HG03159 (cell line): ENCODE measurements around the gene KRT33B.
"Not testable (repeated sequence)": the region's sequence is repeated elsewhere in the genome, so short reads cannot be mapped to it uniquely, and the experiment has no call there.

ENCODE experiments used
- ATAC-seq: cut with Tn5 transposase; IDR thresholded peaks from one replicate; pipeline ENCODE4 v1.9.1; 2021; ENCODE audit warnings: mild to moderate bottlenecking, moderate library complexity; ENCODE audit not compliant: unreplicated experiment

Gene KRT33B

DNA sequence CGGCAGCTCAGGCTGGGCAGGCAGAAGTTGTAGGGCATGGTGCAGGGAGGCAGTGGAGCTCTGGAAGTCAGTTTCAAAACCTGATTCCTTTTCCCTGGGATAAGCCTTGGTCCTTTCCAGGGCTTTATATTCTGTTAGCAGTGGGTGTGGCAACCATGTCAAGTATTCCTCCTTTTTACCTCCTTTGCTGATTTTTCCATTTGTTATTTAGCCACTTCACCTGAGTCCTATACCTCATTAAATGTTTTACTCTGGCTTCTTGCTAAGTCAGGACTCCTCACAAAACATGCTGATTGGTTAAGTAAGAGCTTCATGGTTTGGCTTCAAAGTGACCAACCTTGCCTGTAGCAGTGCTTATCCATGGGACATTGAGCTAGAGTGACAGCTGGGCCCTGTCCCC, at the start of gene KRT33B:
Gene KRT33B, minus strand, starts transcription at position 101 of the 400 bp plus-strand sequence. Its CDS starts 63 bp downstream, at position 38.
- ATAC-seq, result no peak

- ATAC-seq, result no peak
Observed at GRCh38 chr17:41418116-41418860, 48.7 kb upstream of the KRT33B start.

GRCh38 chr17:41417576-41418015, 48.0 kb upstream of the KRT33B start:
- no peak for ATAC-seq

DNA sequence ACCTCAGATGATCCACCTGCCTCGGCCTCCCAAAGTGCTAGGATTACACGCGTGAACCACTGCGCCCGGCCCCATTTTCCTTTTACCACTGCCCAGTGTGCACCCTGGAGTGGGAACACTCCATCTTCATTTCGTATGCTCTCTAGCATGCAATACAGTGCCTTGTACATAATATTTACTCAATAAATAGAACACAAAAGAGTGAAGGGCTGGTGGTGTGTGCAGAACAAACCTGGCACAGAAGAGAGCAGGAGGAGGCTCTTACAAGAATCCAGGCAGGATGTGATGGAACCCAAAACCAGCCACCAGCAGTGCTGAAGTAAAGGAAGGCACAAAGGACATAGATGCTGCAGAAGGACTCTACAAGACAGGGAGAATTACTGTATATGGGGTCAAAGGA, 47.5 kb upstream of the KRT33B start:
- ATAC-seq, result no peak

DNA sequence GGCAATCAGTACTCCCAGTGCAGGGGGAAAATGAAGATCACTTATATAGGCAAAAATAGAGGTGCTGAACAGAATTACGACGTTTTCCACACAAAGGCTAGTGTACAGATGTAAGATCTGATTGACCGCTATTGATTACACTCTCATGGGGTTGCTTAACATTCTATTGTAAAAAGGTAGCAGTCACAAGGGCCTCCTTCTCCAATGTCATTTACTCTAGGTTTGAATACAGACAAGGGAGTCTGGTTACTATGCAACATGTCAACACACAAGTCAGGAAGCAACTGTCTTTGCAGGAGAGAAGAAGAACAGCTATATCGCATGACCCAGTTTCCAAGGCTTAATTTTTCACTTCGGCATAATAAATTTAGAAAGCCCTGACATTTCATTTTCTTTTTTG, 46.9 kb upstream of the KRT33B start:
- ATAC-seq, result no peak

DNA sequence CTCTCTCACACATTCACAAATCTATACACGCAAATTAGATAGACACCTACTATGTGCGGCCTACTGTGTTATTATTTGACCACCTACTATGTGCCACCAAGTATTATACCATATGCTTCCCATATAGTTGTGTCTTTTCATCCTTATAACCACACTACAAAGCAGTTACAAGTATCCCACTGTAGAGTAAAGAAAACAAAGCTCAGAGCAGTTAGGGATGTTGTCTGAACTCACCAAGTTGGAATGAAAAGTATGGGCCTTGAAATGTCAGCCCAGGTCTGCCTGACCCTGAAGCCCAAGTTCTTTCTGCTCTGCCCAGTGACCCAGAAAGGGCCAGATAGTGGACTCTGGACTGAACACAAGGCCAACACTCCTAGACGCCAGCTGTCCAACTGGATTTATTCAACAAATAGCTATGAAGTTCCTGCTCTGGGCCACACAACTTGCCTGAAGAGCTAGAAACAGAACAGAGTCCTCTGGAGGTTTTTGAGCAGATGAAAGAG, 46.3 kb upstream of the KRT33B start:
- no peak for ATAC-seq

- no peak for ATAC-seq
Observed at GRCh38 chr17:41415411-41415810, 45.8 kb upstream of the KRT33B start.

DNA sequence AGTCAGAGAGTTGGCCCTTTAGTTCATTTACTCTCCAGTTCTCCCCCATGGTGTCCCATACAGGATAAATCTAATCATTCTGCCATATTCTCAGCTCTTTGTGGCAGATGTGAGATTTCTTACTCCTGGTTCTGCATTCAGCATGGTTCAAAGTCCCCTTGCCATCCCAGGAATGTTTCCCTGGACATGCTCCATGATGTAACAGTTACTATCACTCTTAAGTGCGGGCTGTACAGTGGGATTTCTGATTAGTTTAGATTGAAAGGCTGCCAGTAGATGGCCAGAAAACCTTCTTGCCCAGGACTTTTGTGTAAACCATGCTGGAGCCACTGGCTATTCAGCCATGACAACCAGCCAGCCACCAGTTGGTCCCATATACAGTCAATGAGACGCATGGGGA, 44.4 kb upstream of the KRT33B start:
- ATAC-seq, result no peak

DNA sequence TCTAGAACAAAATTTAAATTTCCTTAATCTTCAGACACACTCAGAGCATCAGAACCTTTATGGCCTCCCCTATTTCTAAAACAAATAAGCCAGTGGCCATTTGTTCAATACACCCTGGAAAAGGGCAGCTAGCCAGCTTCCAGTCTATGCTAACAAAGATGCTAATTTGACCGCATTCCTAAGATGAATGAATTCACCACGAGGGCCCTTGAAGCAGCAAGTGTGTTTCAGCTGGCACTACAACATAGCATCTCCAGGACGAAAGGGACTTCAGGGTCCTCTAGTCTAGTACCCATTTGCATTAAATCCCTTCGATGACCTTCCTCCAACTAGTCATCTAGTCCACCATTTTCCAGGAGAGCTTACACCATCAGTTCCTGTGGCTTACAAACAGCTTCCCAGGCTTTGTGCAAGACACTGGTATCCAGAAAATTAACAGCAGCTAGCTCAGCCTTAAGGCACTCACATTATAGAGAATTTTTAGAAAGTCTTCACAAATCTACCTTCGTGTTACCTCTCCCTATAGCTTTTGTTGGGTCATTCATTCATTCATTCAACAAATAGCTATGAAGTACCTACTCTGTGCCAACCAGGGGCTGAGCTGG, 43.8 kb upstream of the KRT33B start:
- no peak for ATAC-seq

GRCh38 chr17:41411072-41411840, 41.6 kb upstream of the KRT33B start:
- ATAC-seq, result no peak

- ATAC-seq, result no peak
Observed at GRCh38 chr17:41407226-41407625, 37.6 kb upstream of the KRT33B start.

DNA sequence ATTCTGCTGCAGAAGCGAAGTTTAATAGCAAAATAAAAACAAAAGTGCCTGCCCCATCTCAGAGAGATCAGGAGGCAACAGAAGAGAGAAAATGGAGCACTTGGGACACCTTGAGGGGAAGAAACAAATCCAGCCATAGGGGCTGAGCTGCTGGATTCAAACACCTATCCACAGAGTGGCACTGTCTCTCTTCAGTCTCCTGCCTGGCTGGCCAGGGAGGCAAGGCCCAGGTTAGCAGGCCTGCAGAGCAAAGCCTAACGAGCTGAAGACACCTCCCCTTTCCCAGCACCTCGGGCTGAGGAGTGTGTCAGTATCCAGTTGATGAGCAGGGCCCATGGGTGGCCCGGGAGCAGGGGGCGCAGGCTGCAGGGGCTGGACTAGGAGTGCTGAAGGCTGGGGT, 36.6 kb upstream of the KRT33B start:
- ATAC-seq, result no peak

DNA sequence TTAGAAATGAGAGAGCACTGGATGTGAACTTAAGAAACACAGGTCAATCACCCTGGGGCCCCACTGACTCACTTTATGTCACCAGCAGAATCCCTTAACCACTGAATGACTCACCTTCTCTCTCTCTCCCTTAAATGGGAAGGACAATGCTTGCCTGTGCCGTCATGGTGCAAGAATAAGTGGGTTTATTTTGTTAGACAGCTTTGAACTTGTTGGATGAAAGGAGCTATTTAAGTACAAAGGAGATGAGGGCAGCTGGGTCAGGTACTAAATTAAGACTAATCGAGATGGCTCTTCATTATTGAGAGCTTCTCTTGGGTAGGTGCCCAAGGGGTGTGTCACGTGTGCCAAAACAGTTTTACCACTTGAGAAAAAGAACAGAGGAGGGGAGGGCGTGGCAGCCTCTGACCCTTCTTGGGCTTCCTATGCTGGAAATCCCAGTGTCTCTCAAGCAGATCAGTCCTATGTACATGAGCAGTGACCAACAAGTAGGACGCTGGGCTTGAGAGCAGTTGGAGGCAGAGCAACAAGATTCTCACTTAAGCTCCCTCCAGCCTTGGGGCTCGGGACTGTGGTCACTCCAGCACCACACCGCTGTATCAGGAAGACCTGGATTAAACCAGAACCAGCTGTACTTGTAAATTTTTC, 34.5 kb upstream of the KRT33B start:
- ATAC-seq, result no peak

DNA sequence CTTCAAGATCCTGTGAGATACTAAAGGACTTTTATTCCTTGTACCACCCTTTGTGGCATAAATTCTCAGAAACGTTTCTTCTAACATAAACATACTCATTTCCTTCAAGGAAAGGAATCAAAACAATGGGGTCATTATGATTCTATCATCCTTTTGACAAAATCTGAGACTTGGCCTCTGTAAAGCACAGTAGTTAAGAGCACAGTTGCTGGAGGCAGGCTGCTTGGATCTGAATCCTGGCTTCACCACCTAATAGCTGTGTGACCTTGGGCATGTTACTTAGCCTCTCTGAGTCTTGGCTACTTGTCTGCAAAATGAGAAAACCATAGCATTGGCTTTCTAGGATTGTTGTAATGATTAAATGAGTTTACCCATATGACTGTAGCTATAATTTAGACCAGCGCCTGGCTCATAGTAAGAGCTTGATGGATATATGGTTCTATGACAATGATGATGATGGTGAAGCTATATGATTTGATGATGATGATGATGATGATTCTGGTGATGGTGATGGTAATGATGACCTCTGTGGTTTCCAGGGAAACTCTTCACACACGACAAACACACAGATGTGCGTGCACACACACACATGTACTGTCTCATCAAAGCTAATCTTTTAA, 33.9 kb upstream of the KRT33B start:
- no peak for ATAC-seq

- no peak for ATAC-seq
Observed at GRCh38 chr17:41402161-41402560, 32.5 kb upstream of the KRT33B start.

GRCh38 chr17:41396996-41397660, 27.5 kb upstream of the KRT33B start, which contains the start of gene KRT31:
TSS of gene KRT31 (minus strand) at chr17:41397608. CDS start at chr17:41397539, 69 bp downstream.
- no peak for ATAC-seq

- no peak for ATAC-seq
Observed at GRCh38 chr17:41396340-41396739, 26.7 kb upstream of the KRT33B start.

- ATAC-seq, result no peak
Observed at GRCh38 chr17:41395611-41396010, 26.0 kb upstream of the KRT33B start.

DNA sequence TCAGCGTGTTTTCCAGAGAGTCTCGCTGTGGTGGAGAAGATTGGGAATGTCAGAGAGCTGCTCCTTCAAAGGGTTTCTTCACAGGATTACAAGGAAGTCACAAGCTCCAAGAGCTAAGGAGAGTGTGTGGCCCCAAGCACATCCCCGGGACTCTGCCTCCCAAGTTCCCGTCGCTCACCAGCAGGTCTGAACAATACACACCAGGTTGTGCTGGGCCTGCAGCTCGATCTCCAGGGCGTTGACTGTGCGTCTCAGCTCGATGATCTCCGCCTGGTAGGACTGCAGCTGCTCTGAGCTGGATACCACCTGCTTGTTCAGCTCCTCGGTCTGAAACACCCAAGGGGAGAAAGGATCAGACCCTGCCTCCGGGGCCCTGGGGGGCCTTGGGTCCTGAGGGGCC, 25.4 kb upstream of the KRT33B start:
- not testable (repeated sequence) for ATAC-seq
